SKM-1 (cell line): ENCODE data around the gene CENPF.

Experiments
- DNase-seq: peaks from one replicate; lab custom pipeline; 2025; ENCODE audit not compliant: unreplicated experiment; lab: John Stamatoyannopoulos, UW

The CENPF gene

DNA sequence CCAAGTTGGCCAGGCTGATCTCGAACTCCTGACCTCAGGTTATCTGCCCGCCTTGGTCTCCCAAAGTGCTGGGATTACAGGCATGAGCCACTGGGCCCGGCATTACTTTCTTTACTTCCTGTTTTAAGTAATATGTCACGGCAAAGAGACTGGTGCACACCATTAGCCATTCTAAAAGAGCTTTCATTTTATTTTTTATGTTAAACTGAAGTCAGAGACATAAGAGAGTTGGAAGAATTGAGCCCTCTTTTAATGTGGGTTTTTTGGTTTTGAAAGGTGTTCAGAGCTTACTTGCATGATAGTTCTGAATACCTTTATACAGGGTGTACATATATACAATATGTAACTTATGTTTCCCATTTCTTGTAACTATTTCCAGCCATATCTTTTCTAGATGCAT, 14.3 kb downstream of the CENPF start:
- DNase-seq: no peak

DNA sequence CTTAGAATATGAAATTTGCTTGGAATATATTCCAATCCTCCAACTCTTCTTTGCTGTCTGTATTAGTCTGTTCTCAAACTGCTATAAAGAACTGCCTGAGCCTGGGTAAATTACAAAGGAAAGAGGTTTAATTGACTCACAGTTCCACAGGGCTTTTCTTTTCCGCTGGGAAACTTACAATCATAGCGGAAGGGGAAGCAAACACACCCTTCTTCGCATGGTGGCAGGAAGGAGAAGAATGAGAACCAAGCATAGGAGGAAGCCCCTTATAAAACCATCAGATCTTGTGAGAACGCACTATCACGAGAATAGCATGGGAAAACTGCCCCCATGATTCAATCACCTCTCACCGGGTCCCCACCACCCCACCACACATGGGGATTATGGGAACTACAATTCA, 14.8 kb downstream of the CENPF start:
- DNase-seq: no peak

DNA sequence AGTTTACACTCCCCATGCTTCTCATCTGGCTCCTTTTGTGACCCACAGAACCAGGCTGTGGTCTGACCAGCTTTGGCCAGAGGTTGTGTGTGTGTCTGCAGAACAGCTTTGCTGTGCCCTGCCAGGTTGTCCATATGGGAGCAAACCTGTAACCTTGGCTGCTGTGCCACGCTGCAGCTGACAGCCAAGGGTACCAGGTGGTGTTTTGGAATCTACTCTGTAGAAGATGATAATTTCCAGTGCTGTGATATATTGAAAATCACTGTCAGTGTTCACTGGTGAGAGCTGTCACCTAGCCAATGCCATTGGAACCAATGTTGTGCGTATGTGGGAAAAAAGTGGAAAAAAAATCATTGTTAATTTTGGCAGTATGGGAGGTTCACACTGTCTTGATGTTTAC, 18.2 kb downstream of the CENPF start:
- no peak for DNase-seq

DNA sequence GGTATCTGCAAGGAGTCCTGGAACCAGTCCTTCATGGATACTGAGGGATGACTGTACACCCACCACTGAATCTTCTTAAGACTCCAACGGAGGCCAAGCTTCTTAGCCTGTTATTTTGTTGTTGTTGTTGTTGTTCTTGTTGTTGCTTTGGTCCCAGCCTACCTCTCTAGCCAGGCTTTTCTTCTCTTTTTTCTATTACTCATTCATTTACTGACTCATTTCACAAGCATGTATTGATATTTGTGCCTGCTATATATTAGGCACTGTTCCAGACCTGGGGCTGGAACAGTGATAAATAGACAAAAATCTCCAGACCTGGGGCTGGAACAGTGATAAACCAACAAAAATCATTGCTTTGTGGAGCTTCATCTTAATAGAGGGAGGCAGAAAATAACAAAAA, 20.4 kb downstream of the CENPF start:
- DNase-seq: no peak

DNA sequence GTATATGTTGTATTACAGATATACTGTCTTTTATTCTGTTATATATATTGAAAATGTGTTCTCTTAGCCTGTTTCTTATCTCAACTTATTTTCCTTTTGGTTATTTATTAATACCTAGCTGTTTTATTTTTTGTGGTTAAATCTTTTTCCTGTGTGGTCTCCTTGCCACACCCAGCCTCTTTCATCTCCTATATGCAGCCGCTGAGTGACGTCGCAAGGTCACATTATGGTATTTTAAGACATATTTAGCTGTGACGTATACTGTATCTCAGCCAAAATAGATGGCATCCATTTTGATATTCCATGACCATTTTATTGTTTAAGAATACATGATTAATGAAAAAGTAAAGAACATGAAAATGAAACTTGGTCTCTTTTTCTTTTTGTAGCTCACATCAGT, 29.1 kb downstream of the CENPF start:
- DNase-seq: no peak

DNA sequence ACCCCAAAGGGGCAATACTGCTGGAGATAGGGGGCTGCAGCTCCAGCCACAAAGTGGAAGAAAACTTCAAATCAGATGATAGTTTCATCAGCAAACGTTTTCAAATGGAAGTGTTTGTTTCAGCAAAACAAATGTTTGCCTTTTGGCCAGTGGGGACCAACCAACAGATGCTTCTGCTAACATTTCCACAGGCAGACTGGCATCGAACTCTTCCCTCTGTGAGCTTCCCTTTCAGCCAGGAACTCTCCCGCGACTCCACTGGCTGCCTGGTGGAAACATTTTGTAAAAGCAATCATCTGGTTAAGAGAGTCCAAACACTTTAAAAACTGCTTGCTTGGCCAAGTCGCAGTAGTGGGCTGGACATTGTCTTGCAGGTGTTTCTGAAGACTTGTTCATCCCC, 30.7 kb downstream of the CENPF start:
- no peak for DNase-seq

DNA sequence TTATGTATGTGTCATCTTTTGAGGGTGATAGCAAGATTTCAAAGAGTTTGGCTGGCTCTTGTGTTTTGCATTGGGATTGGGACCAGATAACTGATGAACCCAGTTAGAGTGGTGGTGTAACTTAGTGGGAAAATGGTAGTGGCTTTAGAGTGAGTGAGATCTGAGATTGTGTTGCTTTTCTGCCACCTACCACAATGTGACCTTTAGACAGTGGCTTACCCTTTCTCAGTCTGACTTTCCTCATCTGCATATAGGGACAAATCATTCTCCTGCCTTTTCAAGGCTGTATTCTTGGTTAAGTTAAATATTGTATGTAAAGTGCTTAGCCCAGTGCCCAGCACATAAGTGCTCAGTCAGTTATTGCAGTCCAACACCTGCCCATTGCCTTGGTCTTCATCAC, 31.3 kb downstream of the CENPF start:
- no peak for DNase-seq

DNA sequence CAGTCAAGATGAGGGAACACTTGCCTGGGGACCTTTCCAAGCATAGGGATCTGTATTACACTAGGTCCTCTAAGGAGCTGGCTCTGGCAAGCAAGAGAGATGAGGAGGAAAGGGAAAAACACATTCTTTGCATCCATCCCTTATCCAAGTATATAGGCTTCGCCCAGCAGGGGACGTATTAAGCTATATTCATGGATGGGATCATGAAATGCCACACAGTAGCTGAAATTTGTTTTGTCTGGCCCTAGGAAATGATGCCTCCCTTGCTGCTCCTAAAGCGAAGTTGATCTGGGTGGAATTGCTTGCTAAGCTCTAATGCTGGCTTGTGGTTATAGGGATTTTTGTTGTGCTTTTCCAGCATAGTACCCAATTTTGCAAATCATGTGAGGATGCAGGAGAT, 32.1 kb downstream of the CENPF start:
- no peak for DNase-seq

DNA sequence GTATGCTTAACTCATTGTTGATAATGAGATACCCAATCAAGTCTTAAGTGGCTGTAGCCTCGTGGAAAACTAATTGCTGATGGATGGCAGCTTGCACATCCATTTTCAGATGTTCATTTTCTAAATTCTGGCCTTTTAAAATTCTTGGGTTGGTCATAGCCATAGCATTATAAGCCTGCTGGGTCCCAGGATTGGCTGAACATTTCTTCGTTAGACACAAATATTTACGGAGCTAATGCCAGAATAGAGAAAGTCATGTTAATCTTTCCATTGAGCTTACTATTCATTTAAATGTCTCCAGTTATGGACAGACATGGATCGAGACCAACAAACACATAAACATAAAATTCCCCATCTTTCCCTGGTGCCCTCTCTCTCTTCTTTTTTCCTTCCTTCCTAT, 32.5 kb downstream of the CENPF start:
- no peak for DNase-seq

DNA sequence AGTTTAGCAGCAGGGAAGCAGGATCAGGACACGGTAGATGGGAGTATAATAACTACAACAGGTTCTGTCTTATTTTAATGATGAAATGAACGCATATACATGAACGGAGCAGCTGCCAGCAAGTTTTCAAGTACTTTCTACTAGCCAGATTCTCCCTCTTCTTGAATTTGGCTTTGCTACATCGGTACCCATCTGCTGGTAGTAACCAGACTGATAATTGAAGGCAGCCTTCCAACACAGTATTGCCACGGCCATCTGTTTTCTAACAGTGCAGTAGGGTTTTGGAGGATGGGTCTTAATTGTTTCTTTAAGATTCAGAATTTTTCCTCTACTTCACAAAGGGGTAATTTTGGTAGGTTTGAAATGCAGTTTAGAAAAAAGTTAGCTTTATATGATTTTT, 33.4 kb downstream of the CENPF start:
- DNase-seq: no peak

DNA sequence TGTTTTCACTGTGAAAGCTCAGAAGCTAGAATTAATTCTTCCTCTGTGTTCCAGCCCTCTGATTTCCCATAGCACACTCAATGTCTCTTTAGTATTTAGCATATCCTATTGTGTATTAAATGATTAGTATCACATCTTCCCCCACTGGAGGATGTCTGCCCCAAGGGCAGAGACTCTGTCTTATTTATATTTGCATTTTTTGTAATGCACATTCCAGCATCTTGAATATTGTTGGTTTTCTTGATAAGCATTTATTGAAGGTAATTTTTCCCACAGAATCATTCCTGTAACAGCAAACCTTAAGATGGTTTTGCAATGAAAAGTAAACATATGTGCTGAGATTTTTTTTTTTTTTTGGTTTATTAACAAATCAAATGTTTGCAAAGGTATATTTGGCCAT, 34.1 kb downstream of the CENPF start:
- DNase-seq: no peak

DNA sequence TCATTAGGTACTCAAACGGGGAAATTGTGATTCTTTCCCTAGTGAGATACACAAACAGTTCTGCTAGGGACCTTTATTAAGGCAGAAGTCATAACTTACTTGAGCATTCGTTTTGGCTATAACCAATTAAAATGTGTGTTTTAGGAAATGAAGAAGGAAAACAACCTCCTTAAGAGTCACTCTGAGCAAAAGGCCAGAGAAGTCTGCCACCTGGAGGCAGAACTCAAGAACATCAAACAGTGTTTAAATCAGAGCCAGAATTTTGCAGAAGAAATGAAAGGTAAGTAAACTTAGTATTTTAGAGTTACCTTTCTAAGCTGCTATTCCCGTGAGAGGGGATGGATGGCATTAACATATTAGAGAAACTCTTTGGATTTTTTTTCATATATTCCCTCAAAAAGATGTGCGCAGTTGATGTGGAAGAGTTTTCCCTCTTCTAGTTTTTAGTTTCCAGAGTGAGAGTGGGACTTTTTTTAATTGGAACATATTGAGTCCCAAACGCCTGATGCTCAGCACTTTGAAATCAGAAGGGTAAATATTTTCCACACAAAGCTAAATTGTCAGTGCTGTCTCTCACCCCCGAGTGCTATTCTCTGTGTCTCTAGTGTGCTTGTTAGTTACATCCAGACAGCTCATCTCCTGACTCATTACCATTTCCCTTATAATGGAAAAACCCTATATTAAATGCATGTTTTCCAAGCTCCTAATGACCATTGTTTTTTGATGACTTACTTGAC, 34.9 kb downstream of the CENPF start:
- DNase-seq: peak; percentile 45

DNA sequence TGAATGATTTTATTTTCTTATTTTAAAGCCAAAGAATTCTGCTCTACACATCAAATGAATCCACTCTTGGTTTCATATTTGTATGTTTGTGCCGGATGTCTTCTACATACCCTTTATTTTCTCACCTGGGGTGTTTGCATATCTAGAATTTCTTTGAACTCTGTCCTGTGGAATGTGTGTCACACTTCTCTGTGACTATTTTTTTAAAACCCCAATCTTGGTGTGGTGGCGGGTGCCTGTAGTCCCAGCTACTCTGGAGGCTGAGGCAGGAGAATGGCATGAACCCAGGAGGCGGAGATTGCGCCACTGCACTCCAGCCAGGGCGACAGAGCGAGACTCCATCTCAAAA, 35.4 kb downstream of the CENPF start:
- no peak for DNase-seq

DNA sequence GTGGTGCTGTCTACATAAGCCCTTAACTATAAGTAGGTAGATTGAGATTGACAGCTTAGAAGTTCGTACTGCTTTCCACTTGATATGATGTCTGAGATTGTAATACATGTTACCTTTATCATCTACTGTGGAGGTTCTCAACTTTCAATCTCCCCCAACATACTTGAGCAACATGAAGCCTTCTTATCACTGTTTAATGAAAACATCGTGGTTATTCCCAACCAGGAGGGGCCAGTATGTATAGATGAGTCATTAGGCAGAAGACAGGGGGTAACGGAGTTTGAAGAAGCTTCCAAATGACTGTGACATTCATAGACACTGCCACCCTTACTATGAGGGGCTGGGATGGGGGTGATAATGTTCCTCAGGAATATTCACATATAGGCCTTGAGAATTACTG, 36.0 kb downstream of the CENPF start:
- DNase-seq: no peak

DNA sequence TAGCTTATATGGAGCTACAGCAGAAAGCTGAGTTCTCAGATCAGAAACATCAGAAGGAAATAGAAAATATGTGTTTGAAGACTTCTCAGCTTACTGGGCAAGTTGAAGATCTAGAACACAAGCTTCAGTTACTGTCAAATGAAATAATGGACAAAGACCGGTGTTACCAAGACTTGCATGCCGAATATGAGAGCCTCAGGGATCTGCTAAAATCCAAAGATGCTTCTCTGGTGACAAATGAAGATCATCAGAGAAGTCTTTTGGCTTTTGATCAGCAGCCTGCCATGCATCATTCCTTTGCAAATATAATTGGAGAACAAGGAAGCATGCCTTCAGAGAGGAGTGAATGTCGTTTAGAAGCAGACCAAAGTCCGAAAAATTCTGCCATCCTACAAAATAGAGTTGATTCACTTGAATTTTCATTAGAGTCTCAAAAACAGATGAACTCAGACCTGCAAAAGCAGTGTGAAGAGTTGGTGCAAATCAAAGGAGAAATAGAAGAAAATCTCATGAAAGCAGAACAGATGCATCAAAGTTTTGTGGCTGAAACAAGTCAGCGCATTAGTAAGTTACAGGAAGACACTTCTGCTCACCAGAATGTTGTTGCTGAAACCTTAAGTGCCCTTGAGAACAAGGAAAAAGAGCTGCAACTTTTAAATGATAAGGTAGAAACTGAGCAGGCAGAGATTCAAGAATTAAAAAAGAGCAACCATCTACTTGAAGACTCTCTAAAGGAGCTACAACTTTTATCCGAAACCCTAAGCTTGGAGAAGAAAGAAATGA, 37.6 kb downstream of the CENPF start:
- DNase-seq: no peak

DNA sequence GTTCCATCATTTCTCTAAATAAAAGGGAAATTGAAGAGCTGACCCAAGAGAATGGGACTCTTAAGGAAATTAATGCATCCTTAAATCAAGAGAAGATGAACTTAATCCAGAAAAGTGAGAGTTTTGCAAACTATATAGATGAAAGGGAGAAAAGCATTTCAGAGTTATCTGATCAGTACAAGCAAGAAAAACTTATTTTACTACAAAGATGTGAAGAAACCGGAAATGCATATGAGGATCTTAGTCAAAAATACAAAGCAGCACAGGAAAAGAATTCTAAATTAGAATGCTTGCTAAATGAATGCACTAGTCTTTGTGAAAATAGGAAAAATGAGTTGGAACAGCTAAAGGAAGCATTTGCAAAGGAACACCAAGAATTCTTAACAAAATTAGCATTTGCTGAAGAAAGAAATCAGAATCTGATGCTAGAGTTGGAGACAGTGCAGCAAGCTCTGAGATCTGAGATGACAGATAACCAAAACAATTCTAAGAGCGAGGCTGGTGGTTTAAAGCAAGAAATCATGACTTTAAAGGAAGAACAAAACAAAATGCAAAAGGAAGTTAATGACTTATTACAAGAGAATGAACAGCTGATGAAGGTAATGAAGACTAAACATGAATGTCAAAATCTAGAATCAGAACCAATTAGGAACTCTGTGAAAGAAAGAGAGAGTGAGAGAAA, 38.4 kb downstream of the CENPF start:
- no peak for DNase-seq

DNA sequence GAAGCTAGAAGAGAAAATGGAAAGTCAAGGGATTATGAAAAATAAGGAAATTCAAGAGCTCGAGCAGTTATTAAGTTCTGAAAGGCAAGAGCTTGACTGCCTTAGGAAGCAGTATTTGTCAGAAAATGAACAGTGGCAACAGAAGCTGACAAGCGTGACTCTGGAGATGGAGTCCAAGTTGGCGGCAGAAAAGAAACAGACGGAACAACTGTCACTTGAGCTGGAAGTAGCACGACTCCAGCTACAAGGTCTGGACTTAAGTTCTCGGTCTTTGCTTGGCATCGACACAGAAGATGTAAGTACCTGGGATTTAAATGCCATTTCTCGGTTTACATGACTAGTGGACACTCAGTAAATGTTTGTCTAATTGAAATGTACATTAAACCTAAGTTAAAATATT, 40.0 kb downstream of the CENPF start:
- DNase-seq: no peak

DNA sequence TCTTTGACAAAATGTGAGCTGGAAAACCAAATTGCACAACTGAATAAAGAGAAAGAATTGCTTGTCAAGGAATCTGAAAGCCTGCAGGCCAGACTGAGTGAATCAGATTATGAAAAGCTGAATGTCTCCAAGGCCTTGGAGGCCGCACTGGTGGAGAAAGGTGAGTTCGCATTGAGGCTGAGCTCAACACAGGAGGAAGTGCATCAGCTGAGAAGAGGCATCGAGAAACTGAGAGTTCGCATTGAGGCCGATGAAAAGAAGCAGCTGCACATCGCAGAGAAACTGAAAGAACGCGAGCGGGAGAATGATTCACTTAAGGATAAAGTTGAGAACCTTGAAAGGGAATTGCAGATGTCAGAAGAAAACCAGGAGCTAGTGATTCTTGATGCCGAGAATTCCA, 42.7 kb downstream of the CENPF start:
- no peak for DNase-seq

DNA sequence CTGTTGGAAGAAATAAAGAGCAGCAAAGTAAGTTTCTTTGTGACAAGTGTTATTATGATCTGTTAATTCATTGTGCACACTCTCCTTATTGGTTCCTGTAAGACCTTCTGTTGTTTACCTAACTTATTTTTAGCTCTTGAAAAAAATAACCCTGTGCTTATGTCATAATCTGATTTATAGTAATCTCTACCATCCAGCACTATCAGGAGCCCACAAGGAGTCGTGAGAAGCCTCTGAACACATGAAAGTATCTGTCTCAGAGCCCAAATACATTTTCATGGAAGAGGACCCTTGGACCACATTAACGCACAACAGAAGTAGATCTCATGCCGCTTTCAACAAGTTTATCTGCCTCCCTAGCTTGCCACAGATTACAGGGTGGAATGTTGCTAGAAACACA, 45.8 kb downstream of the CENPF start:
- no peak for DNase-seq

DNA sequence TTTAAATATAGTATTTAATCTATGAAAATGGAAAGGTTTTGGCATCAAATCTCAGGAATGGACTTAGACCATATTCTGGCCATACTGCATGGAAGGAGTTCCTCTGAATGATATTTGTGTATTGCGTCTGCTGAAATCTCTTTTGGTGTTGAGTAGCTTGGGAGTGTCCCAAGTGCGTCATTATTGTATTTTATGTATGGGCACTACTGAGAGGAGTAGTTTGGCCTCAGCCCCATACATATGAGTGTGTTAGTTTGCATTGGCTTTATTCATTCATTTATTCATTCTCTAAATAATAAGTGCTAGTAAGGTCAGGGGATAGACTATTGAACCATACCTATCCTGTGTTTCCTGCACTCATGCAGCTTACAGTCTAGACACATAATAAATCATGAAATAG, 46.6 kb downstream of the CENPF start:
- DNase-seq: no peak

DNA sequence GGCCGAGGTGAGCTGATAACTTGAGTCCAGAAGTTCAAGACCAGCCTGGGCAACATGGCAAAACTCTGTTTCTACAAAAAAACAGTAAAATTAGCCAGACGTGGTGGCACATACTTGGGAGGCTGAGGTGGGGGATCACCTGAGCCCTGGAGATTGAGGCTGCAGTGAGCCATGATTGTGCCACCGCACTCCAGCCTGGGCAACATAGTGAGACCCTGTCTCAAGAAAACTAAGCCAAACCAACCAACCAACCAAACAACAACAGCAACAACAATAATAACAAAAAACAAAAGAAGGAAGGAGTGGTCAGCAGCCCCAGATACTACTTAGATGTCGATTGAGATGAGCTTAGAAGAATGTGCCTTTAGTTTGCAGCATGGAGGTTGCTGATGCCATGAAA, 47.7 kb downstream of the CENPF start:
- no peak for DNase-seq

DNA sequence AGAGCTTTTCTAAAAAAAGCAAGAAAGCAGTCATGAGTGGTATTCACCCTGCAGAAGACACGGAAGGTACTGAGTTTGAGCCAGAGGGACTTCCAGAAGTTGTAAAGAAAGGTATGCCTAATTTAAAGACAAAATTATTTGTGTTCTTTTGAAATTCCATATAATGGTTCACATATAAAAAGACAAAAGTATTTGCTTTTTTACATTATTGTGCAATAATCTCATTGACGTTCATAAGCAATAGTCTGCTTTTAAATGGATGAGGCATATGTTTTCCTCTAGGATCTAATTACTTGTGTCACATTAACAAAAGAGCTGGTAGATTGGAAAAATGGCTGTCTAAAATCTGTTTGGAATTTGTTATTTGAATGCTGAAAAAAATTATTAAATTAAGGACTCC, 54.3 kb downstream of the CENPF start:
- no peak for DNase-seq
